Calu3 (cell line): Measurements from ENCODE around the gene KCTD21. TPM values are rescaled to one million over a fixed set of nuclear protein-coding genes. Genes with fewer than 3 reads are reported as not detected.

Source experiments
- BruUV-seq: library from RNA; stranded (reverse); fragments of 400-500 nt; replicated peaks from 2 replicates; lab custom pipeline; 2021; lab: Mats Ljungman, UMichigan
- CTCF ChIA-PET: fragments of 300-600 bp; sonication (Branson Sonifier 250); formaldehyde crosslinking; loops from one replicate; lab custom pipeline; 2022; ENCODE audit warnings: antibody characterized with exemption; lab: Charles Lee
- DNase-seq: peaks from one replicate; pipeline ENCODE4 v3.0.0; 2022
- H3K27ac Mint-ChIP-seq: one replicate; pipeline ENCODE4 v1.8.0; 2022; ENCODE audit warnings: mixed read lengths; ENCODE audit not compliant: unreplicated experiment
- H3K27me3 Mint-ChIP-seq: one replicate; pipeline ENCODE4 v1.8.0; 2022; ENCODE audit warnings: mixed read lengths; ENCODE audit not compliant: unreplicated experiment
- H3K36me3 Mint-ChIP-seq: one replicate; pipeline ENCODE4 v1.8.0; 2022; ENCODE audit warnings: mild to moderate bottlenecking, moderate library complexity, mixed read lengths; ENCODE audit not compliant: insufficient read depth, unreplicated experiment
- H3K4me1 Mint-ChIP-seq: one replicate; pipeline ENCODE4 v1.8.0; 2022; ENCODE audit warnings: mild to moderate bottlenecking, low read depth, mixed read lengths; ENCODE audit not compliant: unreplicated experiment
- H3K4me3 Mint-ChIP-seq: one replicate; pipeline ENCODE4 v1.8.0; 2022; ENCODE audit warnings: mild to moderate bottlenecking, low read depth, moderate library complexity, mixed read lengths; ENCODE audit not compliant: unreplicated experiment
- H3K9me3 Mint-ChIP-seq: one replicate; pipeline ENCODE4 v1.8.0; 2022; ENCODE audit warnings: low read depth, mixed read lengths; ENCODE audit not compliant: unreplicated experiment
- CTCF ChIP-seq: fragments of 200-600 bp; IDR thresholded peaks from one replicate; pipeline ENCODE4 v1.8.0; 2022; ENCODE audit warnings: antibody characterized with exemption; ENCODE audit not compliant: unreplicated experiment
- intact Hi-C: fragments of 100-400 bp; cut with micrococcal nuclease; formaldehyde crosslinking; loops from one replicate; pipeline ENCODE4 v1.10.0; 2022; ENCODE audit not compliant: unreplicated experiment
- total RNA-seq: library from RNA; stranded (reverse); gene quantifications from 2 replicates; pipeline ENCODE4 v1.2.3, GENCODE V29; 2022

The KCTD21 gene
- total RNA-seq, 1 experiment from 2014 or later: 8.5 TPM

- no TSS peak for BruUV-seq
- Mint-ChIP-seq H3K9me3 (no peaks in the 10 kb centered on the region), H3K4me3 (no peak overlapping the region), H3K4me1 (peaks cover 8% of the 10 kb centered on the region), H3K27ac (no peak overlapping the region), H3K27me3 (no peaks in the 10 kb centered on the region), H3K36me3 (peaks cover 7% of the 10 kb centered on the region)
- CTCF ChIA-PET: interaction anchor here (0.6 kb wide), 1 partner anchor 344 kb away, joined by 5 read pairs; no protein-coding TSS in a partner anchor
- no peak for DNase-seq
- intact Hi-C loops: no loop called here
- TF ChIP-seq CTCF: no peak
Observed at GRCh38 chr11:78219493-78220217, 31.2 kb upstream of the KCTD21 start.

GRCh38 chr11:78218707-78219492 lies 30.5 kb upstream of the KCTD21 start:
- no peaks in the 10 kb centered on the region for H3K9me3 Mint-ChIP-seq
- no peak for TF ChIP-seq CTCF
- CTCF ChIA-PET: interaction anchor here (1.6 kb wide), 1 partner anchor 9 kb away, joined by 3 read pairs; no protein-coding TSS in a partner anchor
- no peak overlapping the region for H3K27ac Mint-ChIP-seq
- peaks cover 6% of the 10 kb centered on the region for H3K36me3 Mint-ChIP-seq
- intact Hi-C loops: no loop called here
- BruUV-seq: no TSS peak
- H3K4me3 Mint-ChIP-seq: no peak overlapping the region
- peaks cover 8% of the 10 kb centered on the region for H3K4me1 Mint-ChIP-seq
- H3K27me3 Mint-ChIP-seq: no peaks in the 10 kb centered on the region
- DNase-seq: no peak

GRCh38 chr11:78217650-78218541 lies 29.5 kb upstream of the KCTD21 start:
- Mint-ChIP-seq H3K36me3 (no peaks in the 10 kb centered on the region), H3K4me3 (no peak overlapping the region), H3K9me3 (no peaks in the 10 kb centered on the region), H3K27me3 (no peaks in the 10 kb centered on the region), H3K4me1 (peaks cover 8% of the 10 kb centered on the region), H3K27ac (no peak overlapping the region)
- intact Hi-C loops: no loop called here
- no peak for DNase-seq
- TF ChIP-seq CTCF: no peak
- BruUV-seq: no TSS peak
- CTCF ChIA-PET: interaction anchor here (1.6 kb wide), 1 partner anchor 10 kb away, joined by 3 read pairs; no protein-coding TSS in a partner anchor
